ENCODE results near the gene COX8A.

Gene COX8A

DNA sequence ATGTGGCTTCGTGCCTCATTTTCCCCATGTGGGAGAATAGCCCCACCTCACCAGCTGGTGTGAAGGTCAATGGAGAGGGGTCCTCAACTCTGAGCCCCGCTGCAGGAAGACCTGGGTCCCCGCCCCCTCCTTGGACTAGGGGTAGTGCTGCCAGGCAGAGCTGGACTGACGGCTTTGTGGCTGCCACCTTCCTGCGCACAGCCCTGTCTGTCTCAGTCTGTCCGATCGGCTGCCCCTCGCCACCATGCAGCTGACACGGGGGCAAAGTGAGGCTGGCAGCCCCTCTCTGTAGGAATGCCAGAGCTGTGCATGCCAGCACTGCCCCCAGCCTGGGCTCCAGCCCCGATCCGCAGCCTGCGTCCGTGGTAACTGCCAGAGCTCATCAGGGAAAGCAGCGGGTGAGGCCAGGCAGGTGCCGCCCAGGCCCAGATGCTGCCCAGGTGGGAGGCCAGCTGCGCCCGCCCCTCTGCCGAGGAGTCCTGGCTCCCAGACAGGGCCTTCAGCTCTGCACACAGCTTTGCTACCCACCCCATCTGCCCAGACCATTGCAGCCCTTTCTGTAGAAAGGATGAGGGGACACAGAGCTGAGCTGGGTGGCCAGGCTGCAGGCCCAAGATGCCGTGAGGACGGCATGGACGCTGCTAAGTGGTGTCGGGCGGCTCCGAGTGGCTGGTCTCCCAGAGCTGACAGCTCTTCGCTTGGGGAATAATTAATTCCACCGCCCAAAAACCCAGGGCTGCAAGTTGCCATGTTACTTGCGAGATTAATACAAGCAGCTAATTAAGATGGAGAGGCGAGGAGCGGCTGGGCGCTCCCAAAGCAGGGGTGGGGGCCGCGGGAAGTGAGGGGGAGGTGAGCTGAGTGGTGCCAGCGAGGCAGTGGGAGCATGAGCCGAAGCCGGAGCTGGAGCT lies 41.8 kb downstream of the COX8A start:
- no peak overlapping the region for H3K4me3 ChIP-seq (ENCODE audit: low read depth, low read length)
- TF ChIP-seq, protein P1, sequence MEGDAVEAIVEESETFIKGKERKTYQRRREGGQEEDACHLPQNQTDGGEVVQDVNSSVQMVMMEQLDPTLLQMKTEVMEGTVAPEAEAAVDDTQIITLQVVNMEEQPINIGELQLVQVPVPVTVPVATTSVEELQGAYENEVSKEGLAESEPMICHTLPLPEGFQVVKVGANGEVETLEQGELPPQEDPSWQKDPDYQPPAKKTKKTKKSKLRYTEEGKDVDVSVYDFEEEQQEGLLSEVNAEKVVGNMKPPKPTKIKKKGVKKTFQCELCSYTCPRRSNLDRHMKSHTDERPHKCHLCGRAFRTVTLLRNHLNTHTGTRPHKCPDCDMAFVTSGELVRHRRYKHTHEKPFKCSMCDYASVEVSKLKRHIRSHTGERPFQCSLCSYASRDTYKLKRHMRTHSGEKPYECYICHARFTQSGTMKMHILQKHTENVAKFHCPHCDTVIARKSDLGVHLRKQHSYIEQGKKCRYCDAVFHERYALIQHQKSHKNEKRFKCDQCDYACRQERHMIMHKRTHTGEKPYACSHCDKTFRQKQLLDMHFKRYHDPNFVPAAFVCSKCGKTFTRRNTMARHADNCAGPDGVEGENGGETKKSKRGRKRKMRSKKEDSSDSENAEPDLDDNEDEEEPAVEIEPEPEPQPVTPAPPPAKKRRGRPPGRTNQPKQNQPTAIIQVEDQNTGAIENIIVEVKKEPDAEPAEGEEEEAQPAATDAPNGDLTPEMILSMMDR (IDR thresholded peaks at IDR 0.05; ENCODE audit: low read depth, low read length), result no peak

DNA sequence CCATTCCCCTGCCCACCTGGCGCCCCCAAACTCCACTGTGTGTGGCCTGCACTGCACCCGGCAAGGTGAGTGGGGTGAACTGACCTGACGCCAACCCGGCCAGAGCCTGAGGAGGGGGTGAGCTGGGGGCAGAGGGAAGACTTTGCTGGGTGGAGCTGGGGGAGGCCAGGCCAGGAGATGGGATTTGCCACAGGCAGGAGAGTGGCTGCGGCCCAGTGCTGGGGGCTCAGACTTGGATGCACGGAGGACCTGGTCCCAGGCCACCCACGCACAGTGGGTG lies 43.5 kb downstream of the COX8A start:
- H3K4me3 ChIP-seq (ENCODE audit: low read depth, low read length), result no peak overlapping the region
- TF ChIP-seq, protein P1 (IDR thresholded peaks at IDR 0.05; ENCODE audit: low read depth, low read length), result no peak

DNA sequence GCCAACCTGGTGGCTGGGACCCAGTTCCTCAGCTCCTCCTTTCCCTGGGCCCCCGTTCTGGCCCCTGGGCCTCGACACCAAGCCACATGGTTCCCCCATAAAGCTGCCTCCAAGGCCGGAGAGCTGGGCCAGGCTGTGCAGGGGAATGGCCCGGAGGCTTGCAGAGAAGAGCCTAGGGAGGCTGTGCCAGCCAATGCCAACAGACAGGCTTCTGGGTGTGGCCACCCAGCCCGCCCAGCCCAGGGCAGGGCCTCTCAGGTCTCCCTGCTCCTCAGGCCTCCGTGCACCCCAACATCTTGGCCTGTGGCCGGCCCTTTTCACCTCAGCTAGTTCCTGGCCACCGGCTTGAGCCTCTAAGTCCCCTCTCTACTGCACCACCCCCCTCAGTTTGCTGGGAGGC lies 43.9 kb downstream of the COX8A start:
- H3K4me3 ChIP-seq (ENCODE audit: low read depth, low read length), result no peak overlapping the region
- TF ChIP-seq, protein P1 (IDR thresholded peaks at IDR 0.05; ENCODE audit: low read depth, low read length), result no peak

DNA sequence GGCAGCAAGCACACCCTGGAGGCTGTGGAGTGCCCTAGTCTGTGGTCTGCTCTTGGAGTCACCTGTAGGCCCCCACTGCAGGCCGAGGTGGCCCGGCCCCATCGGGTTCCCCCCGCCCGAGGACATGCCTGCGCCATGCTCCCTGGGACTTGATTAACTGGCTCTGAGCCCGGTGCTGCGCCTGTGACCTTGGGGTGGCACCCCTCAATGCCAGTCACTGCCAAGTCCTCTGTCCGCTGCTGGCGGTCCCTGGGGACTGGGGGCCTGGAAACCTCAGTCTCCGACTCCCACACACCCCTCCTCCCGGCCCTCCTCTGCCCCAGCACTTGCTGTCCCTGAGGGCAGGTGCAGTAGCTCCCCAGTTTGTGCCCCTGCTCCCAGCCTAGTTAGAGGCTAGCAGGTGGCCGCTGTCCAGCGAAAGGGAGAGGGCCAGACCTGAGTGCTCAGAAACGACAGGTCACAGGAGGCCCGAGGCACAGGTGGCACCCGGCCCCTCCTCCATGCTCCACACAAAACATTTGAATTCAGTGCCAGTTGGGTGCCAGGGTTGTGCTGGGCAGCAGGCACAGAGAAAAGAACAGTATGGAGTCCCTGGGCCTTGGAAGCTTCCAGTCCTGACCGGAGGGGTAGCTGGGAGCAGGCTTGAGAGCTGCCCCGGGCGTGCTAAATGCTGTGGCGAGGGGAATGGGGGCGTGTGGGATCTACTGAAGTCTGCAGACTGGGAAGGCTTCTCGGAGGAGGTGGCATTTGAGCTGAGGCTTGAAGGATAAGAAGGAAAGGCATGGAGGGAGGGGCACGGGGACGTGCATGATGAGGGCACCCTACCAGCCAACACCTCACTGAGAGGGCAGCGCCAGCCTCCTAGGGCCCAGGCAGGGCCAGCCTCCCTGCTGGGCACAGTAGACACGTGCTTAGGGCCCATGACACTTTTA lies 45.0 kb downstream of the COX8A start:
- no peak overlapping the region for H3K4me3 ChIP-seq (ENCODE audit: low read depth, low read length)
- TF ChIP-seq, protein P1 (IDR thresholded peaks at IDR 0.05; ENCODE audit: low read depth, low read length), result no peak

DNA sequence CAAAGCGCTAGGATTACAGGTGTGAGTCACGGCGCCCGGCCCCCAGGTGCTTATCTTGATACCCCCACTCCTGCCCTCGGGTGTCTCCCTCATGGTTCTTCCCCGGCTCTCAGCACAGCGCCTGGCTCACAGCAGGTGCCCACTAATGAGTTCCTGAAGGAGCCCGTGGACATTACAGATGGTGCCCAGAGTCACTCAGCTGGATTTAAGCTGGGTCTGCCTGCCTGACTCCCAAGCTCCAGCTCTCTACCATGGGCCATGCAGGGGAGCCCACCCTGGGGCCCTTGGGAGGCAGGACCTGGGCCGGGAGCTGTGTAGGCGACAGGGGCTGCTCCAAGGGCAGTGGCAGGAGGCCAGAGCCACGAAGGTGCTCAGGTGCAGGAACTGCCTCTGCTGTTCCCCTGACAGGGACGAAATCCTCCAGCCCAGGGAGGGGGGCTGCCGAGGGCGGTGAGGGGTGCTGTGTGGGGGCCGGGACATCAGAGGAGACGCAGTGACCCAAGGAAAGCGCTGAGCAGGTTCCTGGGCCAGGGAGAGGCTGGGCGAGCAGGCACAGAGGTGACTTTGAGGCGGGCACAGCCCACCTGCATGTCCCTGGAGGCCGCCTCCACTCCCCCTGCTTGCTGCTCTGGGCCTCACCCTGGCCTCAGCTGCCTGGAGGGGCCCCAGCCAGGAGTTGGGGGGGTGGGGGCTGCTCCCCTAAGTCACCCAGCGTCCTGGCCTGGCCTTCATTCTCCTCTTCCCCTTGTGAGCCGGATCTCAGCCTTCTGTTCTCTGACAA lies 46.7 kb downstream of the COX8A start:
- TF ChIP-seq, protein P1 (IDR thresholded peaks at IDR 0.05; ENCODE audit: low read depth, low read length), result no peak
- H3K4me3 ChIP-seq (ENCODE audit: low read depth, low read length), result no peak overlapping the region

DNA sequence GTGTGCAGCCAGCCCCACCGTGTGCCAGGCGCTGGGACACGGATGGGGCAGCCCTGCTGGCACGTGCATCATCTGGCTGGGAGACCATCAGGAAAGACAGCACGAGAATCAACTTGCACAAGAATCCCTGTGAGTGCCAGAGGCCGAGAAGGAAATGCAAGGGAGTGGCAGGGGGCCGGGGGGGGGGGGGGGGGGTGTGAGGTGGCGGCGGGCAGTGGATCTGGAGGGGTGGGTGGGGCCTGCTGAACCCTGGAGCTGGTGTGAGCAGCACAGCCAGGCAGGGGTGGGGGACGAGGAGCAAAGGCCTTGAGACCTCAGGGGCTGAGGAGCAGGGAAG lies 47.3 kb downstream of the COX8A start:
- TF ChIP-seq, protein P1 (IDR thresholded peaks at IDR 0.05; ENCODE audit: low read depth, low read length), result no peak

More for the DNA sequence above, 47.3 kb downstream of the COX8A start:
- H3K4me3 ChIP-seq (ENCODE audit: low read depth, low read length), result no peak overlapping the region

Measured in WI38 (cell line).